UCSD-AML1 (cell line): ENCODE results near the gene KIF3A.
"Not testable (repeated sequence)": the region's sequence is repeated elsewhere in the genome, so short reads cannot be mapped to it uniquely, and the experiment has no call there.

Experiments used
- DNase-seq: peaks from one replicate; lab custom pipeline; 2025; ENCODE audit not compliant: unreplicated experiment; lab: John Stamatoyannopoulos, UW

KIF3A gene

DNA sequence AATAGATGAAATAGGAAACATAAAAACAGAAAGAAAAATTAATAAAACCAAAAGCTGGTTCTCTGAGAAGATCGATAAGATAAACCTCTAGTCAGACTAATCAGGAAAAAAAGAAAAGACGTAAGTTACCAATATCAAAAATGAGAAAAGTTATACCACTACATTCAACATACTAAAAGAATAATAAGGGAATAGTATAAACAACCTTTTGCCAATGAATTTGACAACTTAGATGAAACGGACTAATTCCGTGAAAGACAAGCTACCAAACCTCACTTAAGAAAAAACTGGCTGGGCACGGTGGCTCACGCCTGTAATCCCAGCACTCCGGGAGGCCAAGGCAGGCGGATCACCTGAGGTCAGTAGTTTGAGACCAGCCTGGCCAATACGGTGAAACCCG lies 7.5 kb downstream of the KIF3A start:
- no peak for DNase-seq

DNA sequence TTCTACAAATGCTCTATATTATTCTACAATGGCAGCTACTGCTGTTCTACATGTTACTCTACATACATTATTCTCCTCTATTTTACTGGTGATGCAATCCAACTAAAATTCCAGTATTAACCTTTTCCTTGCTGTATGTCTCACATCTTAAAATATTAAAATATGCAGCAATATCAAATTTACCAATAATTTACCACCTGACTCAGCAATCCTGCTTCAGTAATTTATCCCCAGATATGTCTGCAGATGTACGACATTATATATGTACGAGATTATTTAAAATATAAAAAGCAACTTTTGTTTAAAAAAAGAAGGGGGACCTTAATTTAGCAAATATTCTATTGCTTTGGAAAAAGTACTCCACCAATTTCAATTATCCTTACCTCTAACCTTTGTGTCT lies 11.6 kb downstream of the KIF3A start:
- no peak for DNase-seq

DNA sequence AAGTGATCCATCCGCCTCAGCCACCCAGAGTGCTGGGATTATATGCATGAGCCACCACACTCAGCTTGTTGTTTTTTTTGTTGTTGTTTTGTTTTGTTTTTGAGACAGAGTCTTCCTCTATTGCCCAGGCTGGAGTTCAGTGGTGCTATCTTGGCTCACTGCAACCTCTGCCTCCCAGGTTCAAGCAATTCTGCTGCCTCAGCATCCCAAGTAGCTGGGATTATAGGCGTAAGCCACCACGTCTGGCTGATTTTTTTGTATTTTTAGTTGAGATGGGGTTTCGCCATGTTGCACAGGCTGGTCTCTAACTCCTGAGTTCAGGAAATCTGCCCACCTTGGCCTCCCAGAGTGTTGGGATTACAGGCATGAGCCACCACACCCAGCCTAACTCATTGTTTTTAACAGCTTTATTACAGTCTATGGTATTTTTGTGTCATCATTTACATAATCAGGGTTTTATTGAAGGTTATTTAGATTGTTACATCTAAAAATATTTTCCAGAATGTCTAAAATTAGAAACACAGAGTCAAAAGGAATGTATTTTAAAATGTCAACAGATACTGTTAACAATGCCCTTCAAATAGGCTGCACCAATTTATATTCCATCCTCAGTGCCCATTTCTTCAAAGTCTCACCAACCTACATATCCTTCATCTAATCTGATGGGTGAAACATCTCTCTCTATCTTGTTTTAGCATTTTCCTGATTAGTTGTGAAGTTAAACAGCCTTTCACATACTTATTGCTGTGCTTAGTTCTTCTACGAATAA lies 18.6 kb downstream of the KIF3A start:
- DNase-seq: no peak

DNA sequence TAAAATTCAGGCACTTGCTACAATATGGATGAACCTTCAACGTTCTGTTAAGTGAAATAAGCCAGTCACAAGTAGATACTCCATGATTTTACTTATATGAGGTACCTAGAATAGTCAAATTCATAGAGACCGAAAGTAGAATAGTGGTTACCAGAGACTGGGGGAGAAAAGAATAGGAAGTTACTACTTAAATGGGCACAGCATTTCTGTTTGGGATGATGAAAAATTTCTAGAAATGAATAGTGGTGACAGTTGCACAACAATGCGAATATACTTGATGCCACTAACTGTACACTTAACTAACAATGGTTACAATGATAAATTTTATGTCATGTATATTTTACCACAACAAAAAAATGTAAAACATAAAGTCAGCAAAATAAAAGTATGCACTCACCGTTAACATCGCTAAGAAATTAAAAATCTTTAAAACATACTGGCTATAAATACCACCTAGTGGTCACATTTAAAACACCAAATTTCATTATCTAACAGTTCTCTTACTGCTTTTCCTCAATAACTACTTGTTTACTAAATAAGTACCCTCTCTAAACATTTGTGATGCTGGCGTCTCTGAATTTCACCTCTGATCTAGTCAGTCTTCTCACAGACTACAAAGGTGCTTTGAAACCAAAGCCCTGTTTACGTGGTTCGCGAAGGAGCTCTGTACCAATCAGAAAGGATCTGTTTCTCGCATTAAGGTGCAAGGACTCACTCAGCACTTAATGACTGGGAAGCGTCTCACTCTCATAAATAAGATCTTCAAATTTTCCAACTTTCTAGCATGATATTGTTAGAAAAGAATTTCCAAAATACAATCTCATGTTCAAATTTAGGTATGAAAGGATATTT lies 22.7 kb downstream of the KIF3A start:
- no peak for DNase-seq

DNA sequence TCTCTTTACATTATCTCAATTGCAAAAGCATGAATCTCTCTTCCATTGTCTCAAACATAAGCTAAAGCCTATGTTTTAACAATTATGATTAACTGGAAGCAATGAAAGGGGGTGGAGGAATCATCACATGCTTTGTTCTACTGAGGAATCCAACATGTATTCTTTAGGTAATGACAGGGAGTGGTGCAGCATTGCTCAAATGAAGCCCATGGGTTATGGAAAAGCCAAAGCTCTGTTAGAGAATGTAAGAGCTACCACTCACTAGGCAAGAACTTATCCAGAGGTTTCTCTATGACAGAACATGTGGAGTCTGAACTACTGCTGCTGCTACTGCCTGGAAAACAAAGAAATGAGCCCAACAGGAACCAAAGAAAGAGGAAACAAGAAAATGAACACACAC lies 28.7 kb downstream of the KIF3A start:
- no peak for DNase-seq

DNA sequence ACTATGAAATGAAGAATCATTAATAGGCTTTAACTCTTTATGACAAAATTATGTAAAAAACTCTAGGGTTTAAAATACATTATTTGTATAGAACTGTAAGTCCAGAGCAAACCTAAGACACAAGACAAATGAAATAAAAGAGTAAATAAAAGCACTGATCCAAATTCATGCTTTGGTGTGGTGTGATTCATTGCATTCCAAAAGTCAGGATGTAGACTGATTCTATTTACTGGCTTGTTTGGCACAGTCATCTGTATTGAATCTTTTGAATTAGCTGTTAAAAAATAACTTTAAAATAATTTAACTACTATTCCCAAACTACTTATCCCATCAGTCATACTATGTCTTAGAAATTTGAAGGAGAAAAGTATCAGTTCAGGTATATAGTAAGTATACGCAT lies 32.5 kb downstream of the KIF3A start:
- DNase-seq: no peak

DNA sequence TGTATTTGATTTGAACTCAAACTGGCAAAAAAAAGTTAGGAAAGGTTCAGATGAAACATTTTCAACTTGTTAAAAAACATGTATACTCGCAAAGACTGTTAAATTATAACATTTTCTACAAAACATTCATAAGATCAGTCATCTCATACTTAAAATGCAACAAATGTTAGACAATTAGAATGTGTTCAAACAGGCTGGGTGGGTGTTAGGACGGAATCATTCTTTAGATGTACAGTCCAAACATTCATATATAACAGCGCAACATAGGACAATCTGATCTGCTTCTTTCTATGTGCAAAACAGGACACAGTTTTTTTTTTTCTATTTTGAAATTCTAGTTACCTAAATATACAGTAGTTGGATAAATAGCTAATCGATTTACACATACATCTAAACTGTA lies 41.4 kb downstream of the KIF3A start:
- no peak for DNase-seq

DNA sequence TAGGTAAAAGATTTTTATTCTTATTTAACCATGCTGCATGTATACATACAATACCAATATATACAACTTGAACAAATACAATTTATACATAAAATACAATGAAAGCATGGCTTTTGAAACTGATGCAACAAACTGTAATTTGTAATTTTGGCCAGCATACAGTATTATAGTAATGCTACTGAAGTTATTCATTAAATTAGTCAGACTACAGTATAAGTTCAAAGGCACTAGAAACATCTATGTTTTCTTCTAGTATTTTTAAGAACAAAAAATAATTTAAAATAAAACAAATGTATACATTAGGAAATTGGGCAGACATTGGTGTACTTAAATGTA lies 44.7 kb downstream of the KIF3A start:
- no peak for DNase-seq

DNA sequence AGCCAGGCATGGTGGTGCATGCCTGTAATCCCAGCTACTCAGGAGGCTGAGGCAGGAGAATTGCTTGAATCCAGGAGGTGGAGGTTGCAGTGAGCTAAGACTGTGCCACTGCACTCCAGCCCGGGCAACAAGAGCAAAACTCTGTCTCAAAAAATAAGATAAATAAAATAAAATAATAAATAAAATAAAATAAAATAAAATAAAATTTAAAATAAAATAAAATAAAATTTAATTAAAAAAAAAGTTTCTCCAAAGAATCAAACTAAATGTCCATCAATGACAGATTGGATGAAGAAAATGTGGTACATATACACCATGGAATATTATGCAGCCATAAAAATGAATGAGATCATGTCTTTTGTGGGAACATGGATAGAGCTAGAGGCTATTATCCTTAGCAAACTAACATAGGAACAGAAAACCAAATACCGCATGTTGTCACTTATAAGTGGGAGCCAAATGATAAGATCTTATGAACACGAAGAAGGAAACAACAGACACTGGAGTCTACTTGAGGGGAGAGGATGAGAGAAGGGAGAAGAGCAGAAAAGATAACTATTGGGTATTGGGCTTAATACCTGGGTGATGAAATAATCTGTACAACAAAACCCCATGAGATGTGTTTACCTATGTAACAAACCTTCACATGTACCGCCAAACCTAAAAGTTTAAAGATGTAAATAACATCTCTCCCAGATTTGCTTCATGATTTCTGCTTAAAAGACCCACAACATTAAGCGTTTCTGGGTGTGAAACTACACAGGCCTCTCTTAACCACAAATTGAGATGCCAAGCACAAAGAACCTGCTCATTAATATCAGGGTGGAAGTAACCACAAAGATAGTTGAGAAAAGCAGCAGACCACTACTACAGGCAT lies 45.4 kb downstream of the KIF3A start:
- not testable (repeated sequence) for DNase-seq

DNA sequence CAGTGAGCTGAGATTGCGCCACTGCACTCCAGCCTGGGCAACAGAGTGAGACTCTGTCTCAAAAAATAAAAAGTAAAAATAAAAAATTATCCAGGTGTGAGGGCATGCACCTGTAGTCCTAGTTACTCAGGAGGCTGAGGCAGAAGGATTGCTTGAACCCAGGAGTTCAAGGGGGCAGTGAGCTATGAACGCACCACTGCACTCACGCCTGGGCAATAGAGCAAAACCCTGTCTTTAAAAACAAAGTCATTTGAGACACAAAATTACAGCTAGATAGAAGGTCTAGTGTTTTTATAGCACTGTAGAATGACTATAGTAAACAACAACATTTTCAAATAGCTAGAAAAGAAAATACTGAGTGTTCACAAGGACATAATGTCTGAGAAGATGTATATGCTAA lies 47.2 kb downstream of the KIF3A start:
- DNase-seq: no peak

DNA sequence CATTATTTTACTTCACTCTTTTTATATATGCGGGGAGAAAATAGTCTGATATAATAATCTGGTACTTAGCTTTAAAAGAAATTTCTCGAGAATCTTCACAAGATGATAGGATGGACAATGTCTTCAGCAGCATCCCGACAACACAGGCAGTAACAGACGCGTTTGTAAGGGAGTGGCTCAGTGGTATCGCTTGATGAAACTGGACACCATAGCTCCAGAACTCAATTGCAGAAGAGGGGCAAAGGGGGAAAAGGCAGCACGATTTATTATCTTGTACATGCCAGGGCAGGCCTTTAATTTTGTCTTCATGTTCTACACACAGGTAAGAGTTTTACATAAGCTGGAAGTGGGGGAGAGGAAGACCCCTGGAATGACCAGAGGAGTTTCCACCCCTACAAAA lies 47.8 kb downstream of the KIF3A start:
- DNase-seq: no peak

DNA sequence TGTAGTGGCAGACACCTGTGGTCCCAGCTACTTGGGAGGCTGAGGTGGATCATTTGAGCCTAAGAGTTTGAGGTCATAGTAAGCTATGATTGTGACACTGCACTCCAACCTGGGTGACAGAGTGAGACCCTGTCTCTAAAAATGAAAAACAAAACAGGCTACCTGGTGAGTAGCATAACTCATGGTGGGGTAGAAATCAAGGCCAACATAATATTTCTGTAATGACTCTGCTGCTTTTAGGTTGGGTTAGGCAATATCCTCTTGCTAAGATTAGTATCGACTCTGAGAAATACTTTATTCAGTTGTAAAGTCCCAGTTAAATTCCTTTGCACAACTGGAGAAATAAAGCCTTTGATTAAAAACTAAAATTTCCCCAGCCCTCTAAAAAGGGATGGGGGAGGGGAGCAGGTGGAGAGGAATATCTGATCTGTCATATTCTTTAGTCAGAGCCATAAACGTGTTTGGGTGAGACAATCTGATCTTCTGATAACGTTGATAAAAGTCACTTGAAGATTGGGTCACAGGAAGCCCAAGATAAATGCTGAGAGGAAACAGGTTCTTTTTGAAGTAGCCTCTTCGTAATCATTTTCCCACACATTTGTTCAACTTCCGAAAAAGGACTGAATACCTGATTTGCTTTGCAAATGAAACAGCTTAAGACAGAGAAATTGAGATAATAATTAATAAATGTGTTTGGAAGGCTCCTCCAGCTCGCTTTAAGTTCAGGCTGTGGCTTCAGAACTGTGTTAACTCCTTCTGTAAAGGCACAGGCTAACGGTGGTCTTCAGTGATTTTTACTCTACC lies 48.6 kb downstream of the KIF3A start:
- no peak for DNase-seq

DNA sequence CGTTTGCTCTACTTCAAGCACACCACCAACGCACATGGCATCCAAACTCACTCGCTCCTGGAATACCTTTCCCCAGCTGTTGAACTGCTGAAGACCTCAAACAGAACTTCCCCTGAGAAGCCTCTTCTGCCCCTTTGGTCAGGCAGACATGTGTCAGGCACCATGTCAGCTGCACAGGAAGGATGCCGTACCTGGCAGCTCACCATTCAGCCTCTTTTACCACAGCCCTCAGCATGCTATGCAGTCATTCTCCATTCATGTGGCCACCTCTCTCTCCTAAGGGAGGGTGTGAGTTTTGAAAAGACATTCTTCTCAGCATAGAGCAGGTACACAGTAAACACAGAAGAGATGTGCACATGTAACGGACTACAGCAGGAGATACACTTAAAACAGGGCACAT lies 49.4 kb downstream of the KIF3A start:
- DNase-seq: no peak

DNA sequence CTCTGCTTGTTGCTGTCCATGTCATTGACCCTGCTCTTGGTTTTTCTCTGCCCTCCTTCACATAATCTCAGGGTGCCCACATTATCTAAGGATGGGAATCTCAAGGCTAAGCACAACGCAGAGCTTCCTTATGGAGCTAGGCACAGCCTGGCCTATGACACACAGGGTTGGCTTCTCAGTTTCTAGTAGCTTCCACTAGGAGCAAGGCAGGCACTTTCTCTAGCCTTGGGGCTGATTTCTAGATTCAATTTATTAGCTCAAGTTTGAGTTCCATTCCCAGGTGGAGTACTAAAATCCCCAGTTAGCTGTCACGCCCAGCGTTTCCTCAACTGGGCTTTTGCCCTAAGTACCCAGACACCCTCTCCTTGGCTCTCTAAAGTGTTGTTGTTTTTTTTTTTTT lies 51.2 kb downstream of the KIF3A start:
- no peak for DNase-seq

DNA sequence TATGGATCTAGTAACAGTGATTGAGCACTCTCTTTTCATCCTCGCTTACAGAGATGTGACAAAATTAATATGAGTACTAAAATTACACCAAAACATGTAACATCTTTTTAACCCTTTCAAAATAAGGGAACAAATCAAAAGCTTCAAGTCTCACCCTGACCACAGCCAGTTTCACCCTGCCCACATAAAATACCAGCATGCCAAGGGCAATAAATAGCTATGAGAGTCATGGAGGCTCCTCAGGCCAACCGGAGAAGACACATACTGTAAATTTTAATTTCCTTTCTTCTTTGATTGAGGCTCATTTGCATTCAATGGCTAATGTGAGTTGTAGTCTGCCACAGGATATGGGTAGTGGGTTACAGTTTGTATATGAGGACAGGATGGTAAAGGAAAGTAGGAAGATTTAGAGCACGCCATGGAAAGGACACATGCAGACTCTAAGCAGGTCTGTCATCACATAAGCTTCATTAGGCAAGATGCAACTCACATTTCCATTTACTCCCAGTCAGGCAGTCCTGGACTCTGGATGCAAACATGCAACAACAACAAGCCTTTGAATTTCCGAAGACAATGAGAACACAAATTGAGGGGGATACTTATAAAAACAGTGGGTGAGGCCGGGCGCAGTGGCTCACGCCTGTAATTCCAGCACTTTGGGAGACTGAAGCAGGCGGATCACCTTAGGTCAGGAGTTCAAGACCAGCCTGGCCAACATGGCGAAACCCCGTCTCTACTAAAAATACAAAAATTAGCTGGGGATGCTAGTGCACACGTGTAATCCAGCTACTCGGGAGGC lies 52.2 kb downstream of the KIF3A start:
- no peak for DNase-seq

DNA sequence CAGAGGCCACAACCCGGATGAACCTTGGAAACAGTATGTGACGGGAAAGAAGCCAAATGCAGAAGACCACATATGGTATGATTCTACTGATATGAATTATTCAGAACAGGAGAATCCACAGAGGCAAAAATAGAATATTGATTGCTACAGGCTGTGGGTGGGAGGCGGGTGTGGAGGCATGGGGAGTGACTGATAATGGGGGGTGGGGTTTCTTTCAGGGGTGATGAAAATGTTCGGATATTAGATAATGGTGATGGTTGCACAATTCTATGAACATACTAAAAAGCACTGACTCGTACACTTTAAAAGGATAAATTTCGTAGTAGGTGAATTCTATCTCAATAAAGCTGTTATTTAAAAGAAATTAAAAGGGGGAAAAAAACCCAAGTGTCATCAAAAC lies 52.9 kb downstream of the KIF3A start:
- no peak for DNase-seq

DNA sequence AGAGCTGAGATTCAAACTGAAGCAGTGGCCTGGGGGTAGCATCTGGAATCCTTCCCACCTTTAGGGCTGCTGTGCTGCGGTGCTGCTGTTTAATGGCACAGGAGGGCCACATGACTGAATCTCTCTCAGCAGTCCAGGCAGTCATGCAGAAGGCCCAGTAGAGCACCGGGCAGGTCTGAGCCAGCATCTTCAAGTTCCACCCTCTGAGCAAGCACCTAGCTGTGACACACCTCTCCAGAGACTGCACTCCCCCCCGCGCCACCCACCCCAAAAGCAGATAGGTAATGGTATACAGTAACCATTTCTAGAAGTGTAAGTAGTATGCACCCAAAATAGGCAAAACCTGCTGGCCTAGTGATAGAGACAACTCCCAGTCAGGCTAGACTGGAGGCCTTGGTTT lies 55.4 kb downstream of the KIF3A start:
- no peak for DNase-seq

DNA sequence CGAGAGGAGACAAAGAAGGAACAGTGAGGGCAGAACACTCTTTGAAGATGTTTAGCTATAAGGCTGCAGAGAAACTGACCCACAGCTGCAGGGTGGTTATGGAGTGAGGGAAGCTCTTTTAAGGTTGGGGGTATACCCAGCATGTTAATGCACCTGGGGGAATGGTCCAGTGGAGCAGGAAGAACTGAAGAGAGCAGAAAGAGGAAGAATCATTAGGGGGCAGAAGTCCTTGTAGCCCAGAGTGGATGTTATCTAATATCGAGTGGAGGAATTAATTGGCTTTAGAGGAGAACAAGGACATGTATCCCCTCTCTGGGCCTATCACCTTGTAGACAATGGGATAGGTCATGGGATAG lies 55.9 kb downstream of the KIF3A start:
- no peak for DNase-seq

DNA sequence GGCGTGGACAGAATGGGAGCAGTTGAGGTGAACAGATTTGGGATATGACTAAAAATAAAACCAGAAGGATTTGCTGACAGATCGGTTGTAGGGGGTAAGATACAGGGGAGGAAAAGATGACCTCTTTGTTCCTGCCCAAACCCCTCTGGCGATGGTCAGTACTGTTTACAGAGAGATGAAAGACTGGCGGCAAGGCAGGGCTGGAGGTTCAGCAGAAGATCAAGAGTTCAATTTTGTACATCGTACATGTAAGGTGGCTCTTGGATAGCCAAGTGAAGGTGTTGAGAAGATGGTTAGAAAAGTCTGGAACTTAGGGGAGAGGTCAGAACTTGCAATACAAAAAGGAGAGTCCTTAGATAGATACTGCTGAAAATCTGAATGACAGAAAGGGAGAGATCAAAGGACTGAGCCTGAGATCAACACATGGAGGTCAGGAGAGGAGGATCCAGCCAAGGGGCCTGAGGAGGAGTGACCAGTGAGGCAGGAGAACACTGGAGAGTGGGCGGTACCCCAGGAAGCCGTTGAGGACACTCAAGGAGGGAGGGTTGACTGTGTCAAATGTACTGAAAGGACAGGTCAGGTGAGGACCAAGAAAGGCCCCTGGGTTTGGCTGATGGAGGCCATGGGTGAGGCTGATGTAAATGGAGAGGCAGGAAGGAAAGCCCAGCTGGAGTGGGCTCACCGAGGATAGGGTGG lies 56.4 kb downstream of the KIF3A start:
- DNase-seq: no peak
